ENCODE results near the gene LRRC51. TPM values are rescaled to one million over a fixed set of nuclear protein-coding genes. Genes with fewer than 3 reads are reported as not detected.

LRRC51 gene
- total RNA-seq, 2 donors from 2014 or later: 8.0 to 9.5 TPM

GRCh38 chr11:72144807-72145565 is 64.3 kb downstream of the LRRC51 start:
- no peak for DNase-seq

More at GRCh38 chr11:72144807-72145565, 64.3 kb downstream of the LRRC51 start:
- Histone ChIP-seq H3K36me3 (ENCODE audit: control insufficient read depth, insufficient read depth, low read length) (no peaks in the 10 kb centered on the region), H3K27me3 (ENCODE audit: control insufficient read depth, insufficient read depth, low read length, poor library complexity, severe bottlenecking) (no peaks in the 10 kb centered on the region), H3K4me3 (ENCODE audit: low read length) (no peak overlapping the region), H3K27ac (ENCODE audit: low read depth, low read length) (no peak overlapping the region), H3K9me3 (ENCODE audit: control insufficient read depth, low read length) (no peaks in the 10 kb centered on the region), H3K9ac (ENCODE audit: extremely low read depth, low read length, poor library complexity, severe bottlenecking) (no peak overlapping the region), H3K4me1 (ENCODE audit: control insufficient read depth, insufficient read depth, low read length) (no peaks in the 10 kb centered on the region)
- Mint-ChIP-seq H3K4me1 (no peaks in the 10 kb centered on the region), H3K9me3 (no peaks in the 10 kb centered on the region), H3K4me3 (no peak overlapping the region), H3K36me3 (ENCODE audit: low read depth) (no peaks in the 10 kb centered on the region), H3K27ac (no peak overlapping the region), H3K27me3 (ENCODE audit: insufficient read depth) (peaks cover 21% of the 10 kb centered on the region)
- no peak for TF ChIP-seq CTCF (conservative IDR thresholded peaks at IDR 0.05)
- WGBS, 2 experiments (ENCODE audit: insufficient coverage in 1 of 2, insufficient read length in 1 of 2): 81 to 90% methylated on average over 4 of the region's 4 CpGs

Small RNA genes lying within 50 kb of the gene (microRNA-seq; reads per million reads assigned to microRNA genes)
- not detected for gene MIR3165 (ENCODE audit: borderline microRNAs expressed)

Other genes starting within 250 kb of the LRRC51 start
- not detected for gene DEFB108B, start 247.7 kb upstream of the LRRC51 start, total RNA-seq
- gene DEFB131B, start 202.4 kb upstream of the LRRC51 start, total RNA-seq: not detected
- gene XNDC1N, start 152.3 kb upstream of the LRRC51 start, total RNA-seq: 10 to 100 TPM; 11.4 to 15.2 TPM
- 10 to 100 TPM; 50.9 to 52.2 TPM for gene RNF121, start 151.8 kb upstream of the LRRC51 start, total RNA-seq
- gene IL18BP, start 81.9 kb upstream of the LRRC51 start, total RNA-seq: 10 to 100 TPM; 10.8 to 13.0 TPM
- gene NUMA1, start 308 bp upstream of the LRRC51 start, total RNA-seq: 100 to 1,000 TPM; 130 to 132 TPM
- gene LAMTOR1, start 22.4 kb downstream of the LRRC51 start, total RNA-seq: 100 to 1,000 TPM in 1 of 2 donors, 10 to 100 TPM in 1; 92.0 to 104 TPM
- not detected for gene TOMT, start 25.1 kb downstream of the LRRC51 start, total RNA-seq
- gene ANAPC15, start 31.8 kb downstream of the LRRC51 start, total RNA-seq: 10 to 100 TPM; 51.2 to 54.9 TPM
- not detected for gene FOLR3, start 54.9 kb downstream of the LRRC51 start, total RNA-seq
- gene FOLR1, start 111.3 kb downstream of the LRRC51 start, total RNA-seq: 10 to 100 TPM; 13.8 to 19.3 TPM
- not detected for gene FOLR2, start 135.9 kb downstream of the LRRC51 start, total RNA-seq
- gene INPPL1, start 143.9 kb downstream of the LRRC51 start, total RNA-seq: 100 to 1,000 TPM; 230 to 325 TPM
- gene PHOX2A, start 163.3 kb downstream of the LRRC51 start, total RNA-seq: under 1 TPM in 1 of 2 donors, not detected in 1; 0.92 TPM

Measured in endodermal cell (in vitro differentiated cells).